K562 (cell line): ENCODE measurements around the gene WRAP53. TPM values are rescaled to one million over a fixed set of nuclear protein-coding genes. Genes with fewer than 3 reads are reported as not detected.

ENCODE experiments used
- ATAC-seq: fragments of 200-7000 bp; cut with Tn5 transposase; 3 replicates; pipeline ENCODE4 v1.9.1; 2020; ENCODE audit warnings: moderate library complexity
- BruUV-seq: library from RNA; stranded (reverse); fragments of 400-500 nt; replicated peaks from 2 replicates; lab custom pipeline; 2021; lab: Mats Ljungman, UMichigan
- CTCF ChIA-PET: fragments of 300-600 bp; formaldehyde crosslinking; extraction: SDS; loops from one replicate; lab custom pipeline; 2021; ENCODE audit warnings: low intra/inter-chr PET ratio; lab: Yijun Ruan, JAX
- POLR2A ChIA-PET: fragments of 300-600, 350-650 bp; sonication (Branson Sonifier 250); formaldehyde crosslinking; extraction: SDS; loops from one replicate; lab custom pipeline; 2021; ENCODE audit warnings: antibody characterized with exemption, inconsistent platforms; lab: Yijun Ruan, JAX
- DNase-seq, 4 experiments: peaks; one replicate each; pipeline versions ENCODE4 v3.0.0 to v3.0.0-alpha.2; 2011 to 2018; ENCODE audit warnings: low spot score in 3 of 4, mixed read lengths in 3 of 4; ENCODE audit errors: extremely low read depth in 1 of 4
- FAIRE-seq: peaks from 2 replicates; lab custom pipeline; 2011; peaks lifted over from hg19 to GRCh38; lab: Jason Lieb, UNC
- H2AFZ ChIP-seq: 2 replicates; pipeline ENCODE4 v1.6.0; 2011; ENCODE audit warnings: low read depth, low read length, control low read depth, inconsistent platforms
- H3K27ac ChIP-seq: fragments of 200-600 bp; 3 replicates; pipeline ENCODE4 v1.8.0; 2011; ENCODE audit warnings: low read depth, mild to moderate bottlenecking, control low read depth, inconsistent platforms, low read length, moderate library complexity, mixed read lengths; ENCODE audit errors: extremely low read depth
- H3K27me3 ChIP-seq, 2 experiments: fragments of 300-600 bp in 1 of 2; 2 replicates in 1 of 2; 3 replicates in 1 of 2; pipeline versions ENCODE4 v1.6.0 to v1.8.0; 2011; ENCODE audit warnings: inconsistent platforms in 2 of 2, low read length in 2 of 2, mild to moderate bottlenecking in 1 of 2, mixed read lengths in 1 of 2, moderate library complexity in 1 of 2; ENCODE audit not compliant: control insufficient read depth in 2 of 2, insufficient read depth in 2 of 2
- H3K36me3 ChIP-seq: fragments of 300-600 bp; 3 replicates; pipeline ENCODE4 v1.8.0; 2011; ENCODE audit warnings: mild to moderate bottlenecking, low read length, inconsistent platforms; ENCODE audit not compliant: control insufficient read depth, insufficient read depth
- H3K4me1 ChIP-seq, 2 experiments: fragments of 200-600 bp in 1 of 2; replicated peaks in 1 of 2; 2 replicates in 1 of 2; 3 replicates in 1 of 2; pipeline versions ENCODE4 v1.5.1 to v1.8.0; 2011; ENCODE audit warnings: inconsistent platforms in 2 of 2, low read length in 2 of 2, mild to moderate bottlenecking in 1 of 2, mixed read lengths in 1 of 2, moderate library complexity in 1 of 2; ENCODE audit not compliant: control insufficient read depth in 2 of 2, insufficient read depth in 2 of 2
- H3K4me2 ChIP-seq: 2 replicates; pipeline ENCODE4 v1.6.1; 2011; ENCODE audit warnings: low read length, control low read depth, inconsistent platforms, mixed read lengths; ENCODE audit not compliant: insufficient read depth
- H3K4me3 ChIP-seq: fragments of 200-600 bp; sonication (generic), shearing (Covaris generic); 2 replicates; pipeline ENCODE4 v1.5.1; 2016; ENCODE audit warnings: control low read depth, inconsistent platforms
- H3K79me2 ChIP-seq: fragments of 200-600 bp; 3 replicates; pipeline ENCODE4 v1.8.0; 2011; ENCODE audit warnings: low read length, inconsistent platforms; ENCODE audit not compliant: control insufficient read depth, insufficient read depth
- H3K9ac ChIP-seq, 2 experiments: 2 replicates each; pipeline versions ENCODE4 v1.6.0 to v1.6.1; 2011; ENCODE audit warnings: low read depth in 2 of 2, low read length in 2 of 2, control low read depth in 1 of 2, inconsistent platforms in 1 of 2, mild to moderate bottlenecking in 1 of 2, mixed read lengths in 1 of 2; ENCODE audit not compliant: insufficient read depth in 1 of 2
- H3K9me1 ChIP-seq: one replicate; pipeline ENCODE4 v1.6.0; 2011; ENCODE audit warnings: inconsistent platforms, mild to moderate bottlenecking, low read length, moderate library complexity; ENCODE audit not compliant: control insufficient read depth, insufficient read depth
- H3K9me3 ChIP-seq: replicated peaks from 2 replicates; pipeline ENCODE4 v1.5.1; 2011; ENCODE audit warnings: low read depth, low read length, inconsistent platforms; ENCODE audit not compliant: control insufficient read depth, insufficient read depth
- H4K20me1 ChIP-seq: replicated peaks from 2 replicates; pipeline ENCODE4 v1.6.1; 2011; ENCODE audit warnings: low read length, inconsistent platforms, mixed read lengths; ENCODE audit not compliant: control insufficient read depth, insufficient read depth
- BRCA1 ChIP-seq, 2 experiments: fragments of 450-650 bp in 1 of 2; sonication (generic) in 1 of 2; formaldehyde crosslinking in 1 of 2; IDR thresholded peaks; 2 replicates each; pipeline versions ENCODE4 v1.5.0 to v1.6.1; 2017 to 2020; ENCODE audit warnings: mild to moderate bottlenecking in 1 of 2, missing genetic modification reagents in 1 of 2
- BRD4 ChIP-seq: fragments of 200-600 bp; sonication (generic); IDR thresholded peaks from 2 replicates; pipeline ENCODE4 v1.6.1; 2017; ENCODE audit warnings: inconsistent platforms
- DACH1 ChIP-seq: fragments of 450-650 bp; IDR thresholded peaks from 2 replicates; pipeline ENCODE4 v1.6.1; 2018; ENCODE audit not compliant: partially characterized antibody
- DMBX1 ChIP-seq: fragments of 250-450 bp; sonication (Bioruptor Pico); IDR thresholded peaks from 2 replicates; pipeline ENCODE4 v1.8.0; 2022; ENCODE audit warnings: inconsistent platforms, mild to moderate bottlenecking, moderate library complexity, borderline replicate concordance
- FOXP1 ChIP-seq: sonication (generic); formaldehyde crosslinking; IDR thresholded peaks from 2 replicates; pipeline ENCODE4 v1.8.0; 2022; ENCODE audit warnings: mild to moderate bottlenecking, missing genetic modification reagents
- HNRNPH1 ChIP-seq: fragments of 200-400 bp; formaldehyde crosslinking; optimal IDR thresholded peaks from 2 replicates; pipeline ENCODE3; 2017; ENCODE audit warnings: low read depth, mild to moderate bottlenecking, low read length, moderate library complexity
- MAFF ChIP-seq: IDR thresholded peaks from 2 replicates; pipeline ENCODE4 v1.6.1; 2012; ENCODE audit warnings: low read length, improper control_type of control experiment
- NUFIP1 ChIP-seq: fragments of 450-650 bp; IDR thresholded peaks from 2 replicates; pipeline ENCODE4 v1.6.1; 2018; ENCODE audit not compliant: partially characterized antibody
- TAF1 ChIP-seq: IDR thresholded peaks from 2 replicates; pipeline ENCODE4 v1.6.1; 2011; ENCODE audit warnings: mild to moderate bottlenecking, low read length, moderate library complexity; ENCODE audit not compliant: insufficient read depth, control insufficient read depth, severe bottlenecking; ENCODE audit errors: extremely low read depth
- ZFP1 ChIP-seq: fragments of 450-650 bp; formaldehyde crosslinking; IDR thresholded peaks from 2 replicates; pipeline ENCODE4 v1.4.0; 2020; ENCODE audit warnings: mild to moderate bottlenecking, mixed read lengths
- ZFX ChIP-seq: sonication (generic); formaldehyde crosslinking; IDR thresholded peaks from 2 replicates; pipeline ENCODE4 v1.8.0; 2022; ENCODE audit warnings: mild to moderate bottlenecking, missing genetic modification reagents, moderate library complexity
- ZNF431 ChIP-seq: sonication (generic); formaldehyde crosslinking; IDR thresholded peaks from 2 replicates; pipeline ENCODE4 v1.8.0; 2022; ENCODE audit warnings: mild to moderate bottlenecking, missing genetic modification reagents
- ZSCAN32 ChIP-seq: fragments of 450-650 bp; formaldehyde crosslinking; IDR thresholded peaks from 2 replicates; pipeline ENCODE4 v1.4.0; 2020; ENCODE audit warnings: mild to moderate bottlenecking, moderate library complexity
- WGBS: fragments of 100-300 bp; shearing (Covaris generic); methylation state at CpG from one replicate; pipeline ENCODE4 v1.1.6; 2016; ENCODE audit warnings: low coverage, mixed read lengths; ENCODE audit not compliant: insufficient coverage; ENCODE audit errors: missing lambda C conversion rate; 5-methylcytosine and 5-hydroxymethylcytosine counted together
- in situ Hi-C: fragments of 300-500 bp; cut with MboI; formaldehyde crosslinking; loops from 4 replicates; pipeline ENCODE4 v1.15.0; 2018; ENCODE audit warnings: inconsistent platforms, mixed read lengths
- intact Hi-C: fragments of 100-400 bp; cut with micrococcal nuclease; formaldehyde crosslinking; loops from 2 replicates; pipeline ENCODE4 v1.14.2; 2022
- polyA plus RNA-seq, 8 experiments: library from polyadenylated mRNA; depleted of rRNA in 4 of 8; stranded (reverse) in 5 of 8; unstranded in 3 of 8; fragments of >200 nt; fragmentation: Nextera tagmentation in 2 of 8; fragmentation: Illumina TruSeq in 1 of 8; extraction: Ambion mirVana in 2 of 8; extraction: Trizol in 1 of 8; gene quantifications; 2 replicates each; pipeline versions ENCODE4 v1.2.1 to v1.2.3, GENCODE V29; 2011 to 2014; ENCODE audit warnings: inconsistent platforms in 1 of 8, missing spikeins in 1 of 8
- total RNA-seq, 7 experiments: library from RNA; depleted of rRNA in 6 of 7; stranded (reverse); fragments of >200 nt in 6 of 7; fragmentation: Illumina TruSeq in 2 of 7; extraction: Trizol in 2 of 7; gene quantifications; 2 replicates each; pipeline versions ENCODE4 v1.2.1 to v1.2.3, GENCODE V29; 2011 to 2021; ENCODE audit warnings: low replicate concordance in 1 of 7
- TF ChIP-seq, protein P1 (sequence below): sonication (generic); IDR thresholded peaks from 2 replicates; pipeline ENCODE4 v1.6.1; 2016
- TF ChIP-seq, protein P2 (sequence below): fragments of 450-650 bp; IDR thresholded peaks from 2 replicates; pipeline ENCODE4 v1.6.1; 2018; ENCODE audit warnings: mild to moderate bottlenecking, low read depth; ENCODE audit not compliant: partially characterized antibody
- TF ChIP-seq, protein P3 (sequence below): fragments of 450-650 bp; conservative IDR thresholded peaks from 2 replicates; pipeline ENCODE4 v1.6.1; 2016; ENCODE audit warnings: missing genetic modification characterization, low read depth, mild to moderate bottlenecking, control low read depth, missing compliant biosample characterization

WRAP53 gene
- total and polyA plus RNA-seq, 9 of the 15 experiments (the other 6 are each of a cell fraction or from before 2014, with no cell fraction given): 0.72 to 18.2 (median 13.4) TPM

DNA sequence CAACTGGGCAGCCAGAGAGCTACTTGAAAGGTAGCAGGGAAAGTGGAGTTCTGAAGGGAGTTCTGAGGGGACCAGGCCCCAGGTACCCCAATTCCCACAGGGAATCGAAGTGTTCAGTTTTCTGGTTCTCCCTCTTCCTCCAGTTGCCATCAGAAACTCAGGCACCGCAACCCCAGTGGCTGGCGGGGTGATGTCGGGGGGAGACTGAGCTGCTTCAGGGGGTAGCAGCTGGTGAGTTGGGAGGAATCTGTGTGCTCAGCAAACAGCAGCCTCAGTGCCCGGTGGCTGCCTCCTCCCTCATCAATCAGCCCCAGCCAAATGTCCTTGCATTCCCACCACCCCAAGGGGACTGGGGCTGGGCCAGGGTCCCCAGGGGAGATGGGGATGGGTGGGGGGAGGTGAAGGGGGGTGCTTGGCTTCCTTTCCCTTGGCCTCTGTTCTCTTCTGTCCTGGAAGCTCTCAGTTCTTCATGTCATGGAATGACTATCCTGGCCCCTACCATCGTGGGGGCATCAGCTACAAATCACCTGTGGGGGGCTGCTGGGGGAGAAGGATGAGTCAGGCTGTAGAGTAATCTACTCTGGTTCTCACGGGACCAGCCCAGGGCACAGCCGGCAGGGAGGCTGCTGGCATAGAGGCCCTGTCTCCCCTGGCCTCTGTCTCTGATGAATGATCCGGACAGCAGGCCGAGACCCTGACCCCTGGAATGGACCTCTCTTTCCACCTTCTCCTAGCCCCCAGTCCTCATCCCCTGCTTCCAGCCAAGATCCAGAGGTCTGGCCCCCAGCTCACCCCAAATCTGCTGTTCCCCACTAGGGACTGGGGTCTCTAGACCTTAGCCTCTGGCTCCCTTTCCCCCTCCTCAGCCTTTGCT lies 26.7 kb downstream of the WRAP53 start:
- H3K4me1 ChIP-seq: peaks cover 6 to 18% of the 10 kb centered on the region in 2 experiments; a peak in 3 of 5 replicates
- intact Hi-C loops (no loop called here), in situ Hi-C loops (no loop called here)
- no peak overlapping the region for H3K4me3 ChIP-seq
- POLR2A ChIA-PET: interaction anchor here (2.6 to 3.5 kb wide), 2 partner anchors 11 to 28 kb away, joined by 12 to 13 read pairs; partner anchors contain the start of genes EFNB3 and TP53
- H3K9ac ChIP-seq: no peak overlapping the region
- 17% methylated on average over 8 of the region's 10 CpGs for WGBS
- no peaks in the 10 kb centered on the region for H3K9me3 ChIP-seq
- H3K9me1 ChIP-seq: no peaks in the 10 kb centered on the region
- CTCF ChIA-PET: no interaction called here
- no peaks in the 10 kb centered on the region for H4K20me1 ChIP-seq
- ATAC-seq: no peak
- no peak for TF ChIP-seq ZNF431 (CRISPR knock-in tag)
- no peak for TF ChIP-seq TAF1
- TF ChIP-seq, protein P1, sequence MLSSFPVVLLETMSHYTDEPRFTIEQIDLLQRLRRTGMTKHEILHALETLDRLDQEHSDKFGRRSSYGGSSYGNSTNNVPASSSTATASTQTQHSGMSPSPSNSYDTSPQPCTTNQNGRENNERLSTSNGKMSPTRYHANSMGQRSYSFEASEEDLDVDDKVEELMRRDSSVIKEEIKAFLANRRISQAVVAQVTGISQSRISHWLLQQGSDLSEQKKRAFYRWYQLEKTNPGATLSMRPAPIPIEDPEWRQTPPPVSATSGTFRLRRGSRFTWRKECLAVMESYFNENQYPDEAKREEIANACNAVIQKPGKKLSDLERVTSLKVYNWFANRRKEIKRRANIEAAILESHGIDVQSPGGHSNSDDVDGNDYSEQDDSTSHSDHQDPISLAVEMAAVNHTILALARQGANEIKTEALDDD: no peak
- no peak for TF ChIP-seq HNRNPH1
- TF ChIP-seq, protein P2, sequence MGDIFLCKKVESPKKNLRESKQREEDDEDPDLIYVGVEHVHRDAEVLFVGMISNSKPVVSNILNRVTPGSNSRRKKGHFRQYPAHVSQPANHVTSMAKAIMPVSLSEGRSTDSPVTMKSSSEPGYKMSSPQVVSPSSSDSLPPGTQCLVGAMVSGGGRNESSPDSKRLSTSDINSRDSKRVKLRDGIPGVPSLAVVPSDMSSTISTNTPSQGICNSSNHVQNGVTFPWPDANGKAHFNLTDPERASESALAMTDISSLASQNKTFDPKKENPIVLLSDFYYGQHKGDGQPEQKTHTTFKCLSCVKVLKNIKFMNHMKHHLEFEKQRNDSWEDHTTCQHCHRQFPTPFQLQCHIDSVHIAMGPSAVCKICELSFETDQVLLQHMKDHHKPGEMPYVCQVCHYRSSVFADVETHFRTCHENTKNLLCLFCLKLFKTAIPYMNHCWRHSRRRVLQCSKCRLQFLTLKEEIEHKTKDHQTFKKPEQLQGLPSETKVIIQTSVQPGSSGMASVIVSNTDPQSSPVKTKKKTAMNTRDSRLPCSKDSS: no peak
- TF ChIP-seq FOXP1 (CRISPR knock-in tag): no peak
- no peak for TF ChIP-seq ZSCAN32 (CRISPR knock-in tag)
- no peak for TF ChIP-seq BRD4
- TF ChIP-seq, protein P3, sequence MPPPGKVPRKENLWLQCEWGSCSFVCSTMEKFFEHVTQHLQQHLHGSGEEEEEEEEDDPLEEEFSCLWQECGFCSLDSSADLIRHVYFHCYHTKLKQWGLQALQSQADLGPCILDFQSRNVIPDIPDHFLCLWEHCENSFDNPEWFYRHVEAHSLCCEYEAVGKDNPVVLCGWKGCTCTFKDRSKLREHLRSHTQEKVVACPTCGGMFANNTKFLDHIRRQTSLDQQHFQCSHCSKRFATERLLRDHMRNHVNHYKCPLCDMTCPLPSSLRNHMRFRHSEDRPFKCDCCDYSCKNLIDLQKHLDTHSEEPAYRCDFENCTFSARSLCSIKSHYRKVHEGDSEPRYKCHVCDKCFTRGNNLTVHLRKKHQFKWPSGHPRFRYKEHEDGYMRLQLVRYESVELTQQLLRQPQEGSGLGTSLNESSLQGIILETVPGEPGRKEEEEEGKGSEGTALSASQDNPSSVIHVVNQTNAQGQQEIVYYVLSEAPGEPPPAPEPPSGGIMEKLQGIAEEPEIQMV (tag): no peak
- TF ChIP-seq BRCA1 (IDR thresholded peaks at IDR 0.05): no peak
- TF ChIP-seq BRCA1 (CRISPR knock-in tag; IDR thresholded peaks at IDR 0.05): no peak
- TF ChIP-seq MAFF: no peak
- TF ChIP-seq NUFIP1: no peak
- TF ChIP-seq DACH1: no peak
- TF ChIP-seq ZFP1: no peak
- TF ChIP-seq DMBX1 (CRISPR knock-in tag): no peak
- no peak for TF ChIP-seq ZFX
- no peaks in the 10 kb centered on the region for H3K79me2 ChIP-seq
- BruUV-seq: no TSS peak
- no peak overlapping the region for H3K4me2 ChIP-seq
- H2AFZ ChIP-seq: no peak overlapping the region
- no peak for FAIRE-seq
- no peaks in the 10 kb centered on the region for H3K36me3 ChIP-seq
- peaks cover 10 to 62% of the 10 kb centered on the region in 2 experiments; a peak in 4 of 5 replicates for H3K27me3 ChIP-seq
- H3K27ac ChIP-seq: no peak overlapping the region
- no peak for DNase-seq
